ENCODE measurements around the gene SLC25A21.
"Not testable (repeated sequence)": the region's sequence is repeated elsewhere in the genome, so short reads cannot be mapped to it uniquely, and the experiment has no call there.

SLC25A21 gene

GRCh38 chr14:36816481-36816880 is 355.9 kb downstream of the SLC25A21 start:
- no peak for FAIRE-seq

DNA sequence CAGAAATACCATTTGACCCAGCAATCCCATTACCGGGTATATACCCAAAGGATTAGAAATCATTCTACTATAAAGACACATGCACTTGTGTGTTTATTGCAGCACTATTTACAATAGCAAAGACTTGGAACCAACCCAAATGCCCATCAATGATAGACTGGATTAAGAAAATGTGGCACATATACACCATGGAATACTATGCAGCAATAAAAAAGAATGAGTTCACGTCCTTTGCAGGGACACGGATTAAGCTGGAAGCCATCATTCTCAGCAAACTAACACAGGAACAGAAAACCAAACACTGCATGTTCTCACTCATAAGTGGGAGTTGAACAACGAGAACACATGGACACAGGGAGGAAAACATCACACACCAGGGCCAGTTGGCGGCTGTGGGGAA is 357.6 kb downstream of the SLC25A21 start:
- not testable (repeated sequence) for FAIRE-seq

GRCh38 chr14:36810209-36810608 is 362.2 kb downstream of the SLC25A21 start:
- no peak for FAIRE-seq

DNA sequence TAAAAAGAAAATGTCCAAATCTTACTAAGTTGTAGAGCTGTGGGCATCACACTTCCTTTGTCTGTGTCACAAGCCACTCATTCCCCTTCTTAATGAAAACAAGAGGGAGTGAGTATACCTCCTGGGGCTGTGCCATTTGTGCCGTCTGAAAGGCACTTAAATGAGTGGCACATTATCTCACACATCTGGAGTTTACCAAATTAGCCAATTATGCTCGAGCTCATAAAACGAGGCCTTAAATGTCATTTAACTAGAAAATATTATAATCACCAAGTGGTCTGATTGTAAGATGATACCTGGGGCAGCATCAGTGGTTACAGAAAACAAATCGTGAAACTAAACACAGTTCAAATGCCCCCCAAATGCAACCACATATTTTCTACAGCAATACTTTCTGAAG is 364.7 kb downstream of the SLC25A21 start:
- no peak for FAIRE-seq

- FAIRE-seq: no peak
Measured at GRCh38 chr14:36805131-36805559, 367.3 kb downstream of the SLC25A21 start.

GRCh38 chr14:36797634-36798033 is 374.8 kb downstream of the SLC25A21 start:
- FAIRE-seq: no peak

DNA sequence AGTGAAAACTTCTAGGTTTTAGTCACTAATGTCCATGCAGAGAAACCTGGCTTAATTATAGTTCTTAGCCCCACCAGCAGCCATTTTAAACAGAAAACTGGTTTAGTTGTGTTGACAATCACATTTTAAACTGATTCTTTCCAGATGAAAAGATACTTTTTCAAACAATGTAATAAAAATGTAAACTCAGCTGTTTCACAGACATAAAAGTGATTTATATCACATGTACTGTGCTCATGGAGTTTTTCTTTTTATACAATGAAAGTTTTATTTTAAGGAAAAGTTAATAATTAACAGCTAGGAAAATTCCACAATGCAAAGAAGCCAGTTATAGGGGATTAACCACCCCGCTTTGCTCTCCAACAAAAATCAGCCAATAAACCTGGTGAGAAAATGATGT is 381.0 kb downstream of the SLC25A21 start:
- no peak for FAIRE-seq

- FAIRE-seq: no peak
Measured at GRCh38 chr14:36785511-36785910, 386.9 kb downstream of the SLC25A21 start.

- no peak for FAIRE-seq
Measured at GRCh38 chr14:36784541-36784940, 387.9 kb downstream of the SLC25A21 start.

- FAIRE-seq: no peak
Measured at GRCh38 chr14:36781897-36782296, 390.5 kb downstream of the SLC25A21 start.

- FAIRE-seq: no peak
Measured at GRCh38 chr14:36773558-36773957, 398.8 kb downstream of the SLC25A21 start.

DNA sequence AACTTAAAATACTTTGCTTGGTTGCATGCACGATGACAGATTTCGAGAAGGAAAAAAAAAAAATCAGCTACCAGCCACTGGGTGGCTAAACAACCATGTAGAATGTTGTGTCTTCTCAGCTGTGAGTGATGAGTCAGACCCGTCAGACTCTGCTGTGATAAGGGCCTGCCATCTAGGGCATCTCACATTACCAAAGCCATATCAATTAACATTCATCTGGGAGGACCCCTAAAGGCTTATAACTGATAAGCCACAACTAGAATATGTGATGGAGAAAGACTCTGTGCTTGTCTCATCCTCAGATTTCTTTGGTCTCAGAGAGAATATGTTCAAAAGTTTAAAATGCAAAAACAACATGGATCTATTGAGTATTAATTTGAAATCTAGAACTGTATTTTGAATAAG is 399.3 kb downstream of the SLC25A21 start:
- no peak for FAIRE-seq

DNA sequence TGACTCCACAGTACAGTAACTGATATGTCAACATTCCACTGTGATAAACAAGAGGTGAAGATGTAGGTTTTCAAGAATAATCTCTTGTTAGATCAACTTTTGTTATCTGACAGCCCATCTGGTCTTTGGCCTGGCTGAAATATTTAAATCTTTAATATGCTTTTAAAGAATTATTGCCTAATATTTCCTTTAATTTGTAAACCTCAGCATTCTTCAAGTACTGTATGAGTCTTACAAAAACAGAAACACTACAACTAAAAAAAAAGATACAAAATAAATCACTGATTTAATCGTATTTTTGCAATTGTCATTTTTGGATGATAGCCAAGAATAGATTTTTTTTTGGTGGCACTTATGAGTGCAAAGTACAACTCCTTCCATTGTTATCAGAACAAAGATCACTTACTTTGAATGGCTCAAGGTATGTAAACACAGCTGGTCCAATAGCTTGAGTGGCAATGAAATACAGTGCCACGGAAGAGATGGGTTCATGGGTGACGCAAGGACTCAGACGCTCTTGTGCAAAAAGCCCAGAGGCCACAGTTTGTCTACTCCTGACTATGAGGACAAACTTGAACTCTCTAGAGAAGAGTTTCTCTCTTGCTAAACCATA is 401.3 kb downstream of the SLC25A21 start:
- no peak for FAIRE-seq

- no peak for FAIRE-seq
Measured at GRCh38 chr14:36768638-36769337, 403.6 kb downstream of the SLC25A21 start.

GRCh38 chr14:36767603-36768281 is 404.7 kb downstream of the SLC25A21 start:
- no peak for FAIRE-seq

GRCh38 chr14:36766974-36767373 is 405.4 kb downstream of the SLC25A21 start:
- no peak for FAIRE-seq

DNA sequence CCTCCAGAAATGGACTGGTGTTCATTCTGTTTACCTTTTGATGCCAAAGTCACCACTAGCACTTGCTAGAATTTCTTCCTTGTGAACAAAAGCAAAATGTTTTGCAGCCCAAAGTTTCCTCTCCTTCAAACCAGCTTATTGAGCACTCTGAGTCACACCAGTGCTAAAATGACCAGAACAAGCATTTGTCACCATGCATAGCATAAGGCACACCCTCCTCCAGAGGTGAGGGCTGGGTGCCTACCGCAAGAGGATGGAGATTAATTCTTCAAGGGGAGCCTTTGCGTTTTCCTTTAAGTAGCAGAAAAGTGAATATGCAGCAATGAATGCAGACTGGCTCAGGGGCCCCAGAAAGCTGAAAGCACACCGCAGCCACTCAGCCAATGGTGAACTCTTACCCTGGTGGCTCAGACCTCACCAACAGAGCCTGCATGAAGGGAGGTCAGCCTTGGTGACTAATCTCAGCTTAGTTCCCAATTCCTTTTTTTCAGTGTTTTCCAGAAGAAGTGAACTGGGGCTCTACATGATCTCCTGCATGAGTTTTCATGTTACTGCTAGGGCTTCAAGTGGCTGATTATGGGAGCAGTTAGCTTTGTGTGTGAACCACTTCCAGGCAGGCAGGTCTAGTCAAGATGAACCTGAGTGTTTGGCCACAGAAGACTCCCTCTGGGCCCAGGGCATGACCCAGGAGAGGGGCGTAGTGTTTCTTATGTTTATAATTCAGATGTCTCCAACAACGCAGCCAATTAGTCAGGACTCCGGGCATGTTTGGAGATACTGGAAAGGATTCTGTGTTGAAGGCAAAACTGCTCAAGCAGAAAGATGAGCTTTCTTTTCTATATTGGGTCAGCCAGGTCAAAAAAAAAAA is 414.4 kb downstream of the SLC25A21 start:
- FAIRE-seq: no peak

GRCh38 chr14:36756226-36756625 is 416.2 kb downstream of the SLC25A21 start:
- FAIRE-seq: no peak

GRCh38 chr14:36755756-36756155 is 416.6 kb downstream of the SLC25A21 start:
- no peak for FAIRE-seq

GRCh38 chr14:36751920-36752319 is 420.5 kb downstream of the SLC25A21 start:
- FAIRE-seq: no peak

- no peak for FAIRE-seq
Measured at GRCh38 chr14:36751106-36751505, 421.3 kb downstream of the SLC25A21 start.

GRCh38 chr14:36750244-36750643 is 422.2 kb downstream of the SLC25A21 start:
- no peak for FAIRE-seq

GRCh38 chr14:36748610-36749213 is 423.7 kb downstream of the SLC25A21 start:
- FAIRE-seq: no peak

All from islet of Langerhans (tissue), 1 donor.